A549 (cell line): ENCODE results near the gene BOK. TPM values are rescaled to one million over a fixed set of nuclear protein-coding genes. Genes with fewer than 3 reads are reported as not detected.
"Not testable (repeated sequence)": the region's sequence is repeated elsewhere in the genome, so short reads cannot be mapped to it uniquely, and the experiment has no call there.

Experiments
- ATAC-seq, 2 experiments: fragments of 200-7000 bp in 1 of 2; fragments of >200 bp in 1 of 2; cut with Nextera tagmentation in 1 of 2; cut with Tn5 transposase in 1 of 2; 3 replicates each; pipeline versions ENCODE4 v1.8.0 to v1.9.1; 2018 to 2020; ENCODE audit warnings: mild to moderate bottlenecking in 1 of 2, moderate library complexity in 1 of 2
- CTCF ChIA-PET: fragments of 300-600 bp; sonication (Branson Sonifier 250); formaldehyde crosslinking; extraction: SDS; loops from one replicate; lab custom pipeline; 2021; ENCODE audit warnings: antibody characterized with exemption, inconsistent platforms; lab: Yijun Ruan, JAX
- POLR2A ChIA-PET: fragments of 350-600 bp; formaldehyde crosslinking; extraction: SDS; loops from one replicate; lab custom pipeline; 2021; ENCODE audit warnings: antibody characterized with exemption, inconsistent platforms; lab: Yijun Ruan, JAX
- DNase-seq, 2 experiments: peaks; one replicate each; pipeline versions ENCODE4 v3.0.0 to v3.0.0-alpha.2; 2011 to 2016; ENCODE audit warnings: low read depth in 1 of 2, low spot score in 1 of 2
- FAIRE-seq: peaks from 2 replicates; lab custom pipeline; 2011; peaks lifted over from hg19 to GRCh38; lab: Jason Lieb, UNC
- H3K27ac ChIP-seq, 2 experiments: fragments of >200 bp; sonication (Bioruptor Twin); formaldehyde crosslinking; 3 replicates each; pipeline ENCODE4 v1.5.1; 2016 to 2017
- H3K4me1 ChIP-seq: fragments of >200 bp; sonication (Bioruptor Twin); formaldehyde crosslinking; 3 replicates; pipeline ENCODE4 v1.6.1; 2016
- H3K4me2 ChIP-seq: fragments of >200 bp; sonication (Bioruptor Twin); formaldehyde crosslinking; 3 replicates; pipeline ENCODE4 v1.6.1; 2016
- H3K4me3 ChIP-seq: fragments of >200 bp; sonication (Bioruptor Twin); formaldehyde crosslinking; 3 replicates; pipeline ENCODE4 v1.5.1; 2016
- H3K9me3 ChIP-seq: fragments of >200 bp; sonication (Bioruptor Twin); formaldehyde crosslinking; 3 replicates; pipeline ENCODE4 v1.6.1; 2016
- ATOH8 ChIP-seq: fragments of 250-450 bp; sonication (Bioruptor Pico); IDR thresholded peaks from 2 replicates; pipeline ENCODE4 v1.5.0; 2020; ENCODE audit warnings: low read depth, mild to moderate bottlenecking, moderate library complexity
- BCL3 ChIP-seq: fragments of >200 bp; sonication (Bioruptor Twin); formaldehyde crosslinking; IDR thresholded peaks from 3 replicates; pipeline ENCODE4 v1.6.1; 2016
- CEBPB ChIP-seq, 2 experiments: fragments of >200 bp in 1 of 2; sonication (Bioruptor Twin) in 1 of 2; formaldehyde crosslinking in 1 of 2; IDR thresholded peaks; 2 replicates each; pipeline ENCODE4 v1.6.1; 2012 to 2016
- CHD2 ChIP-seq: fragments of 150-350 bp; IDR thresholded peaks from 2 replicates; pipeline ENCODE4 v1.6.1; 2014; ENCODE audit warnings: low read length; ENCODE audit not compliant: partially characterized antibody
- CHD4 ChIP-seq: fragments of 200-600 bp; sonication (generic); IDR thresholded peaks from 2 replicates; pipeline ENCODE4 v1.6.1; 2016; ENCODE audit warnings: antibody characterized with exemption, mild to moderate bottlenecking, borderline replicate concordance
- CTCF ChIP-seq: fragments of >200 bp; sonication (Bioruptor Twin); formaldehyde crosslinking; IDR thresholded peaks from 3 replicates; pipeline ENCODE4 v1.5.1; 2016
- E2F6 ChIP-seq: IDR thresholded peaks from 2 replicates; pipeline ENCODE4 v1.6.1; 2012; ENCODE audit warnings: low read depth, borderline replicate concordance
- EHF ChIP-seq: fragments of 250-450 bp; sonication (Bioruptor Pico); IDR thresholded peaks from 2 replicates; pipeline ENCODE4 v1.5.0; 2020; ENCODE audit warnings: mild to moderate bottlenecking
- FOXS1 ChIP-seq: fragments of 250-450 bp; sonication (Bioruptor Pico); IDR thresholded peaks from 2 replicates; pipeline ENCODE4 v1.5.0; 2020; ENCODE audit warnings: mild to moderate bottlenecking, moderate library complexity
- GATA3 ChIP-seq: IDR thresholded peaks from 2 replicates; pipeline ENCODE4 v1.6.1; 2012; ENCODE audit warnings: borderline replicate concordance
- HOXA7 ChIP-seq: fragments of 250-450 bp; sonication (Bioruptor Pico); IDR thresholded peaks from 2 replicates; pipeline ENCODE4 v1.5.0; 2020; ENCODE audit warnings: mild to moderate bottlenecking, moderate library complexity
- JUNB ChIP-seq: fragments of >200 bp; sonication (Bioruptor Twin); formaldehyde crosslinking; IDR thresholded peaks from 2 replicates; pipeline ENCODE4 v1.6.1; 2016
- KDM1A ChIP-seq: fragments of 200-600 bp; sonication (generic); IDR thresholded peaks from 2 replicates; pipeline ENCODE4 v1.6.1; 2016; ENCODE audit warnings: low read depth, mild to moderate bottlenecking
- NPAS2 ChIP-seq: fragments of 250-450 bp; sonication (Bioruptor Pico); IDR thresholded peaks from 2 replicates; pipeline ENCODE4 v1.8.0; 2022; ENCODE audit warnings: mild to moderate bottlenecking, moderate library complexity, borderline replicate concordance
- PBX3 ChIP-seq: IDR thresholded peaks from 2 replicates; pipeline ENCODE4 v1.6.1; 2012
- PHF8 ChIP-seq: fragments of 200-600 bp; sonication (generic); IDR thresholded peaks from 2 replicates; pipeline ENCODE4 v1.6.1; 2016; ENCODE audit warnings: low read depth, mild to moderate bottlenecking, antibody characterized with exemption, moderate library complexity, borderline replicate concordance
- POLR2A ChIP-seq: IDR thresholded peaks from 2 replicates; pipeline ENCODE4 v1.6.1; 2012; ENCODE audit warnings: mild to moderate bottlenecking, low read length
- POLR2AphosphoS2 ChIP-seq: conservative IDR thresholded peaks from 2 replicates; pipeline ENCODE4 v1.6.1; 2012; ENCODE audit warnings: low read length, improper control_type of control experiment, inconsistent platforms
- RARB ChIP-seq: fragments of 250-450 bp; sonication (Bioruptor Pico); IDR thresholded peaks from 2 replicates; pipeline ENCODE4 v1.8.0; 2021; ENCODE audit warnings: mild to moderate bottlenecking, moderate library complexity
- RNF2 ChIP-seq: fragments of 200-600 bp; sonication (generic); IDR thresholded peaks from 2 replicates; pipeline ENCODE4 v1.6.1; 2016; ENCODE audit warnings: low read depth, mild to moderate bottlenecking, antibody characterized with exemption, moderate library complexity, borderline replicate concordance
- SMC3 ChIP-seq: fragments of >200 bp; sonication (Bioruptor Twin); formaldehyde crosslinking; IDR thresholded peaks from 3 replicates; pipeline ENCODE4 v1.6.1; 2018; ENCODE audit warnings: inconsistent platforms
- SREBF2 ChIP-seq: fragments of 450-650 bp; IDR thresholded peaks from 2 replicates; pipeline ENCODE4 v1.6.1; 2014; ENCODE audit warnings: mild to moderate bottlenecking, moderate library complexity
- TFCP2L1 ChIP-seq: fragments of 250-450 bp; sonication (Bioruptor Pico); IDR thresholded peaks from 2 replicates; pipeline ENCODE4 v1.5.0; 2021; ENCODE audit warnings: mild to moderate bottlenecking
- WGBS: methylation state at CpG from one replicate; pipeline ENCODE4 v1.1.6; 2017; ENCODE audit errors: missing lambda C conversion rate; 5-methylcytosine and 5-hydroxymethylcytosine counted together
- polyA plus RNA-seq, 4 experiments: library from polyadenylated mRNA; depleted of rRNA in 3 of 4; stranded (reverse); fragments of >200 nt; fragmentation: RNase III in 1 of 4; extraction: RNeasy Plus Mini Kit Qiagen cat#74134 plus additional on column Dnase treatment in 1 of 4; gene quantifications; 2 replicates in 3 of 4; 3 replicates in 1 of 4; pipeline ENCODE4 v1.2.3, GENCODE V29; 2011 to 2017

BOK gene
- polyA plus RNA-seq, 2 of the 4 experiments (the other 2 are of a cell fraction), result 5.0 to 12.6 TPM

GRCh38 chr2:241571821-241572620, 13.5 kb downstream of the BOK start:
- FAIRE-seq, result no peak
- ATAC-seq, result peak; percentile 11 to 42; a peak in 4 of 6 replicates
- no peaks in the 10 kb centered on the region for H3K4me1 ChIP-seq
- no peak overlapping the region for H3K4me2 ChIP-seq
- POLR2A ChIA-PET, result no interaction called here
- H3K4me3 ChIP-seq, result no peak overlapping the region
- CTCF ChIA-PET, result interaction anchor here (1.2 kb wide), 1 partner anchor 29 kb away, joined by 3 read pairs; no protein-coding TSS in a partner anchor
- no peak overlapping the region for H3K27ac ChIP-seq
- no peak for DNase-seq
- 92% methylated on average over 20 of the region's 27 CpGs for WGBS
- no peaks in the 10 kb centered on the region for H3K9me3 ChIP-seq
- no peak for TF ChIP-seq EHF (CRISPR knock-in tag)
- TF ChIP-seq GATA3, result no peak
- TF ChIP-seq NPAS2 (CRISPR knock-in tag), result no peak
- no peak for TF ChIP-seq SMC3
- no peak for TF ChIP-seq SREBF2
- no peak for TF ChIP-seq ATOH8 (CRISPR knock-in tag)
- TF ChIP-seq CEBPB (IDR thresholded peaks at IDR 0.05), result no peak
- no peak for TF ChIP-seq PHF8
- TF ChIP-seq HOXA7 (CRISPR knock-in tag), result no peak
- TF ChIP-seq CHD2, result no peak
- TF ChIP-seq POLR2AphosphoS2, result no peak
- no peak for TF ChIP-seq CTCF
- TF ChIP-seq TFCP2L1 (CRISPR knock-in tag), result no peak
- no peak for TF ChIP-seq FOXS1 (CRISPR knock-in tag)

- H3K9me3 ChIP-seq, ATAC-seq, H3K27ac ChIP-seq, H3K4me1 ChIP-seq, H3K4me2 ChIP-seq, FAIRE-seq, H3K4me3 ChIP-seq, POLR2A ChIA-PET, DNase-seq, CTCF ChIA-PET: not testable (repeated sequence)
- WGBS, result 95% methylated on average over 12 of the region's 20 CpGs
Observed at GRCh38 chr2:241572915-241573651, 14.5 kb downstream of the BOK start.

GRCh38 chr2:241573741-241574140, 15.2 kb downstream of the BOK start:
- WGBS, result 88% methylated on average over 11 of the region's 12 CpGs
- no peak for DNase-seq
- H3K27ac ChIP-seq, result no peak overlapping the region
- H3K9me3 ChIP-seq, result no peaks in the 10 kb centered on the region
- H3K4me3 ChIP-seq, result no peak overlapping the region
- H3K4me1 ChIP-seq, result no peaks in the 10 kb centered on the region
- POLR2A ChIA-PET, result no interaction called here
- FAIRE-seq, result no peak
- H3K4me2 ChIP-seq, result no peak overlapping the region
- CTCF ChIA-PET, result interaction anchor here (1.0 kb wide), 1 partner anchor 10 kb away, joined by 4 read pairs; no protein-coding TSS in a partner anchor
- peak; percentile 6 to 16; a peak in 3 of 6 replicates for ATAC-seq
- no peak for TF ChIP-seq POLR2AphosphoS2
- no peak for TF ChIP-seq TFCP2L1 (CRISPR knock-in tag)
- TF ChIP-seq RARB, result no peak
- TF ChIP-seq SREBF2, result no peak
- no peak for TF ChIP-seq E2F6
- TF ChIP-seq JUNB, result no peak
- TF ChIP-seq CHD2, result no peak
- TF ChIP-seq PBX3, result no peak
- TF ChIP-seq CHD4, result no peak
- TF ChIP-seq RNF2, result no peak
- no peak for TF ChIP-seq BCL3
- TF ChIP-seq POLR2A, result no peak
- TF ChIP-seq KDM1A, result no peak
